Activated naive CD4-positive, alpha-beta T cell treated with anti-CD3 and anti-CD28 coated beads, Interleukin-2, amount 50 U/mL, for 24 hours (primary cell): Measurements from ENCODE around the gene AARS2.

ENCODE experiments used
- H3K27ac Mint-ChIP-seq: one replicate; pipeline ENCODE4 v1.8.0; 2021; ENCODE audit warnings: mild to moderate bottlenecking, mixed read lengths
- H3K27me3 Mint-ChIP-seq: one replicate; pipeline ENCODE4 v1.8.0; 2021; ENCODE audit warnings: mixed read lengths
- H3K36me3 Mint-ChIP-seq: one replicate; pipeline ENCODE4 v1.8.0; 2021; ENCODE audit warnings: mixed read lengths
- H3K4me1 Mint-ChIP-seq: one replicate; pipeline ENCODE4 v1.8.0; 2021; ENCODE audit warnings: mixed read lengths
- H3K4me3 Mint-ChIP-seq: one replicate; pipeline ENCODE4 v1.8.0; 2021; ENCODE audit warnings: mild to moderate bottlenecking, mixed read lengths
- H3K9me3 Mint-ChIP-seq: one replicate; pipeline ENCODE4 v1.8.0; 2021; ENCODE audit warnings: mixed read lengths

AARS2 gene

GRCh38 chr6:44266347-44266746, 46.8 kb downstream of the AARS2 start:
- H3K36me3 Mint-ChIP-seq, result peaks cover 6% of the 10 kb centered on the region
- H3K9me3 Mint-ChIP-seq, result no peaks in the 10 kb centered on the region
- H3K27me3 Mint-ChIP-seq, result peaks cover 12% of the 10 kb centered on the region
- H3K27ac Mint-ChIP-seq, result peak overlapping the region; percentile 88
- peak overlapping the region; percentile 58 for H3K4me3 Mint-ChIP-seq
- peaks cover 57% of the 10 kb centered on the region for H3K4me1 Mint-ChIP-seq

GRCh38 chr6:44265722-44266233, 47.4 kb downstream of the AARS2 start:
- Mint-ChIP-seq H3K4me3 (peak overlapping the region; percentile 98), H3K36me3 (peaks cover 8% of the 10 kb centered on the region), H3K4me1 (peaks cover 58% of the 10 kb centered on the region), H3K9me3 (no peaks in the 10 kb centered on the region), H3K27ac (peak overlapping the region; percentile 81), H3K27me3 (peaks cover 10% of the 10 kb centered on the region)

GRCh38 chr6:44265007-44265721, 48.0 kb downstream of the AARS2 start, which contains the start of gene NFKBIE:
Gene NFKBIE (minus strand): TSS chr6:44265551. CDS start chr6:44265346, 205 bp downstream.
- Mint-ChIP-seq H3K4me3 (peak within 1 kb of the TSS; percentile 98), H3K9me3 (no peaks in the 10 kb centered on the region), H3K27ac (peak within 1 kb of the TSS; percentile 89), H3K36me3 (peaks cover 8% of the 10 kb centered on the region), H3K27me3 (peaks cover 10% of the 10 kb centered on the region), H3K4me1 (peaks cover 60% of the 10 kb centered on the region)

DNA sequence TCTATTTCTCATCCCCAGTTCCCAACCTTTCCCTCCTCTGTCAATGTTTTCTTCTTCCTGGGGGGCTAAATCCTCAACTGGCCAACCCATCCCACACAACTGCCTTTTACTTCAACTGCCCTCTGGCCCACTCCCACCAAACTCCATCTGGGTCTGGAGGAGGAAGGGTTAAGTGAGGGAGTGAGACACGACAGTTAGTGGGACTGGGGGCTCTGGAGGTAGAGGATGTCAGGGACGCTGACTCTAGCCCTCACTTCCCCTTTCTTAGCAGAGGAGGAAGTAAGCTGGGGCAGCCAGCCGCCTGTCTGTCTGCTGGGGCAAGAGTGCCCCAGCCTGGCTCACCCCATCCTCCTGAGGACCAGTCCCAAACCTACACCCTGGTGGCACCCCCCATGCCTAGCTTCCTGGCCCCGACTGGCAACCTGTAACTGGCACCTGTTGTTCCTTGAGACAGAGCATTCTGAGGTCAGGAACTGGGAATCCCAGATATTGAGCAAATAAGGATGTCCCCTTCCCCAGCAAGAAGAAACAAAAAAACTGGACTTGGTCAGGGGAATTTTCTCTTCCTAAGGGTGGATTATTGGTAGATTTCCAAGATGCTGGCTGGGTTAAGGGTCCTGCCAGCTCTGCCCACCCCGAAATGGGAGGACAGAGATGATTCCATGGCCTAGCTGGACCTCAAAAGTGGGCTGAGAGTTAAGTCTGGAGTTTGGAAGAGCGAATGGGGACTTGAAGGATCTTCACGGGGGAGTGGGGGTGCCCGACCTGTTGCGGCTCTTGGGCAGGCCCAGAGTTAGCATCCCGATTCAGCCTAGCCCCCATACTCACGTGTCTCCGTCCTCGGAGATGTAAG, 48.8 kb downstream of the AARS2 start:
- H3K27ac Mint-ChIP-seq, result peak overlapping the region; percentile 90
- no peaks in the 10 kb centered on the region for H3K9me3 Mint-ChIP-seq
- peaks cover 8% of the 10 kb centered on the region for H3K36me3 Mint-ChIP-seq
- peak overlapping the region; percentile 98 for H3K4me3 Mint-ChIP-seq
- peaks cover 3% of the 10 kb centered on the region for H3K27me3 Mint-ChIP-seq
- H3K4me1 Mint-ChIP-seq, result peaks cover 59% of the 10 kb centered on the region

DNA sequence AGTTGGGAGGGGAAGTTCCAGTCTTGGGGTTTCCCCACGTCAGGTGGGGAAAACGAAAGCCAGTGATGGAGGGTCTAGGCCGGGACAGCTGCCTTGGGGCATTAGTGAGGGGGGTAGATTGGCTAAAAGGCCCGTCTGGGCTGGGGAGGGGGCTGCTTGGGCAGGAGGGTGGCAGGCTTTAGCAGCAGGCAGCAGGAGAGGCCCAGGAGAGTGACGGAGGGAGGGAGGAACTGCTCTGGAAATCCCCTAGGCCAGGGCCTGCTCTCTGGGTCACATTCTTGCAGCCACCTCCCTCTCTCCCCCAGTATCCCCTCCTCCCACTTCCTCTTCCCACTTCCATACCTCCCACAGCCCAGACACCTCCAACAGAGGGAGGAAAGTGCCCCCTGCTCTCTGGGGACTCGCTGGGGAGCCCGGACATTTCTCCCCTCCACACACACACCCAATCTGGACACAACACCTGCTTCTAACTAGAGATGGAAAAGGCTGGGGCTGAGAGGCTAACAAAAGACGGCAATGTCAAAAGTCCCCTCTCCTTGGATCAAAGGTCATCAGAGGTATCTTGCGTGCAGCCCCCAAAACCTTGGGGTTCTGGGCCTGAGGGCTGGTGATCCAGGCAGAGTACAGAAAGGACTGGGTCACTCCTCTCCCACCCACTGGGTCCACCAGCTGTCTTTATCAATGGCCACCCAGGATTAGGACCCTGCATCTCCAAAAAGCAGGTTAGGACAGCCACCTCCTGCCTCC, 49.6 kb downstream of the AARS2 start:
- Mint-ChIP-seq H3K4me1 (peaks cover 58% of the 10 kb centered on the region), H3K27me3 (no peaks in the 10 kb centered on the region), H3K4me3 (peak overlapping the region; percentile 98), H3K36me3 (peaks cover 10% of the 10 kb centered on the region), H3K9me3 (no peaks in the 10 kb centered on the region), H3K27ac (peak overlapping the region; percentile 90)

GRCh38 chr6:44262467-44263353, 50.4 kb downstream of the AARS2 start:
- H3K36me3 Mint-ChIP-seq, result peaks cover 10% of the 10 kb centered on the region
- H3K4me1 Mint-ChIP-seq, result peaks cover 63% of the 10 kb centered on the region
- no peaks in the 10 kb centered on the region for H3K27me3 Mint-ChIP-seq
- no peaks in the 10 kb centered on the region for H3K9me3 Mint-ChIP-seq
- H3K4me3 Mint-ChIP-seq, result peak overlapping the region; percentile 98
- H3K27ac Mint-ChIP-seq, result peak overlapping the region; percentile 90

DNA sequence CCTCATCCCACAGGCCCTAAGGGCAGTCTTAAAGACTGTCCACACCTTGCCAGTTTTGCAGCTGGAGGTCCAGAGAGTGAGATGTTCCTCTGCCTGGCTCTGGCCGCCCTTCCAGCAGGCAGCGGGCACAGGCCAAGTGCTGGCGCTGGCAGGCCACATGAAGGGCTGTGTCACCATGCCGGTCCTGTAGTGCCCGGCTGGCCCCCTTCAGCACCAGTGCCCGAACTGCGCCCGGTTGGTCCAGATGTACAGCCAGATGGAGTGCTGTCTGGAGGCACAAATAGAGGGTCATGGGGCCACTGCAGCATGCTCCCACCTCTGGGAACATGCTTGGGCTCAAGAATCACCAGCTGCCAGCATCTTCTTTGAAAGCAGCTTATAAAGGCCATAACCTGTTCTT, 51.6 kb downstream of the AARS2 start:
- peaks cover 10% of the 10 kb centered on the region for H3K36me3 Mint-ChIP-seq
- H3K27me3 Mint-ChIP-seq, result no peaks in the 10 kb centered on the region
- H3K27ac Mint-ChIP-seq, result no peak overlapping the region
- H3K4me3 Mint-ChIP-seq, result no peak overlapping the region
- H3K4me1 Mint-ChIP-seq, result peaks cover 58% of the 10 kb centered on the region
- H3K9me3 Mint-ChIP-seq, result no peaks in the 10 kb centered on the region

GRCh38 chr6:44260451-44261297, 52.5 kb downstream of the AARS2 start:
- Mint-ChIP-seq H3K27ac (peak overlapping the region; percentile 3), H3K27me3 (no peaks in the 10 kb centered on the region), H3K4me1 (peaks cover 60% of the 10 kb centered on the region), H3K4me3 (peak overlapping the region; percentile 5), H3K36me3 (peaks cover 10% of the 10 kb centered on the region), H3K9me3 (no peaks in the 10 kb centered on the region)

DNA sequence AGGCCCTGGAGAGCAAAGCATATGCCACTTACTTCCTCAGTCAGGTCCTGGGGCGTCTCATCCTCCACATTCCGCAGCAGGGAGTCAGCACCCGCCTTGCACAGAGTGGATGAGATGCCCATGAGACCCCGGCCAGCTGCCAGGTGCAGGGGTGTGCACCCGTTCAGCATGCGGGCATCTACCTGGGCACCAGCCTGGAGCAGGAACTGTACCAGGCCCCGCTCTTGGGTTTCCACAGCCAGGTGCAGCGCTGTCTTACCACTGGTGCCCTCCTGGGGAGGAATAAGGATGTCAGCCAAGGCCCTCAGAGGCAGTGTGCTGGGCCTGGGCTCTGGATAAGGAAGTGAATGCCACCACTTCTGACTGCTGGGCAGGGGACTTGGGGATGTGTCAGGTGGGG, 53.1 kb downstream of the AARS2 start:
- H3K4me3 Mint-ChIP-seq, result no peak overlapping the region
- no peaks in the 10 kb centered on the region for H3K9me3 Mint-ChIP-seq
- H3K27ac Mint-ChIP-seq, result no peak overlapping the region
- peaks cover 67% of the 10 kb centered on the region for H3K4me1 Mint-ChIP-seq
- H3K36me3 Mint-ChIP-seq, result peaks cover 10% of the 10 kb centered on the region
- H3K27me3 Mint-ChIP-seq, result no peaks in the 10 kb centered on the region

- Mint-ChIP-seq H3K4me3 (peak overlapping the region; percentile 84), H3K4me1 (peaks cover 68% of the 10 kb centered on the region), H3K27me3 (no peaks in the 10 kb centered on the region), H3K36me3 (peaks cover 13% of the 10 kb centered on the region), H3K9me3 (no peaks in the 10 kb centered on the region), H3K27ac (peak overlapping the region; percentile 27)
These were observed 54.2 kb downstream of the AARS2 start for GRCh38 chr6:44258921-44259320.

DNA sequence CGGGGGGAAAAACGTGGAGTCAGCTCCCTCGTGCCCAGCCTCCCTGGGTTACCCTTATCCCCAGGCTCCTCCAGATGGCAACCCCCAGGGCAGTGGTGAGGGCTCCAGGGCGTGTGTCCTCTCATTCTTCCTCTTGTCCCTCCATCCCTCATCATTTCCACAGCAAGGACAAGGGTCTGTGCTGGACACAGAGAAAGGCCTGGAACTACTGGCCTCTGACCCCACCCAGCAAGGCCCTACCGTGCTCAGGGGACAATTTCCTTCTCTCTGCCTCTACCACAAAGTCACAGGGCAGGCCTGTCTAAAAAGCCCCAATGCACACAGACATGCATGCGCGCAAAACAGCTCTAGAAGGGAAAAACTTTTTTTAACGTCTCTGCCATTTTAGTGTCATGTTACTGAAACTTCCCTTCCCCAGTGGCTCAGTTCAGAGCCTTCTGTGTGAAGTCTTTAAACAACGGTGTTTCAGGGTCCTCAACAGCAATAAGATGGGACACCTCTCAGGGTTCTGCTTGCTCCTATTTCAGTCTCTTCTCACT, 54.8 kb downstream of the AARS2 start:
- Mint-ChIP-seq H3K4me3 (peak overlapping the region; percentile 84), H3K4me1 (peaks cover 67% of the 10 kb centered on the region), H3K27ac (peak overlapping the region; percentile 70), H3K36me3 (peaks cover 18% of the 10 kb centered on the region), H3K27me3 (no peaks in the 10 kb centered on the region), H3K9me3 (no peaks in the 10 kb centered on the region)

- H3K4me1 Mint-ChIP-seq, result peaks cover 67% of the 10 kb centered on the region
- peak overlapping the region; percentile 84 for H3K4me3 Mint-ChIP-seq
- no peaks in the 10 kb centered on the region for H3K27me3 Mint-ChIP-seq
- no peaks in the 10 kb centered on the region for H3K9me3 Mint-ChIP-seq
- H3K36me3 Mint-ChIP-seq, result peaks cover 18% of the 10 kb centered on the region
- H3K27ac Mint-ChIP-seq, result peak overlapping the region; percentile 85
These were observed 55.3 kb downstream of the AARS2 start for GRCh38 chr6:44257753-44258324.

DNA sequence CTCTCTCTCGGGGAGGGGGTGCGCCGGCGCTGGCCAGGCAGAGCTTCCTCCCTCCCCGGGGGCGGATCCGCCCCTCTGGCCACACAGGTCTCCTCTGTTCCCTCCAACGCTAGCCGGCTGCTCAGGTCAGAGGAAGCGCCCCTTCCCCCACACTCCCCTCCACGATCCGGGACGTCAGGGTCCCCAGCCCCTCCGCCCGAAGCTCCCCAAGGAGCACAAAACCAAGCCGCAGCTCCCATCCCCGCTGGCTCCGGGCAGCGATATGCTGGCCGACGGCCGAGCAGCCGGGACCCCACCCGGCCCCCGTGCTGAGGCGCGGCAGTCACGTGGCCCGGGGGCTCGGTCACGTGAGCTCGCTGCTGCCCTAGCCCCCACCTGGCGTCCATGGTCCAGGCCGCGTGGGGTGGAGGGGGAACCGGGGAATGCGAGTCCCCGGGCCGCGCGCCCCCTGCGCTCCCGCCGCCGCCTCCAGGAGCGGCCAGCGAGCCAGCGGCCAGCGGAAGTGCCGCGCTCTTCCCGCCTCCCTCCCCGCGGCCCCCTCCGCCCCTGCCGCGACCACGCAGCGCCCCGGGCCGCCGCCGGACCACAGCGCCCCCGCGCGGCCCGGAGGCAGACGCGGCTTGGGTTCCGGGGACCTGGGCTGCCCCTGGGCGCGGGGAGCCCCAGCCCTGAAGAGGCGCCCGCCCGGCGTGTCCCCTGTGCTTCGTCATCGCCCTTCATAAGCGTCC, 56.0 kb downstream of the AARS2 start, which contains the start of gene SLC35B2:
TSS of gene SLC35B2 (minus strand) at position 504 of the 728 bp plus-strand sequence. CDS start at position 386, 118 bp downstream.
- H3K4me1 Mint-ChIP-seq, result peaks cover 65% of the 10 kb centered on the region
- H3K36me3 Mint-ChIP-seq, result peaks cover 23% of the 10 kb centered on the region
- peak within 1 kb of the TSS; percentile 85 for H3K27ac Mint-ChIP-seq
- peak within 1 kb of the TSS; percentile 90 for H3K4me3 Mint-ChIP-seq
- no peaks in the 10 kb centered on the region for H3K27me3 Mint-ChIP-seq
- no peaks in the 10 kb centered on the region for H3K9me3 Mint-ChIP-seq
